ENCODE measurements around the gene STAC. TPM values are rescaled to one million over a fixed set of nuclear protein-coding genes. Genes with fewer than 3 reads are reported as not detected.

Gene STAC
- total and polyA plus RNA-seq, 2 donors (not counting 3 experiments of a cell fraction or from before 2014, with no cell fraction given), result 0.03 to 0.88 TPM

GRCh38 chr3:36482880-36483279 lies 102.6 kb downstream of the STAC start:
- FAIRE-seq (no peak), DNase-seq (ENCODE audit: low read depth, low spot score) (no peak)
- H3K4me1 ChIP-seq (ENCODE audit: control insufficient read depth, extremely low read depth, insufficient read depth, low read length), result no peaks in the 10 kb centered on the region
- H4K20me1 ChIP-seq (replicated peaks; ENCODE audit: control insufficient read depth, extremely low read depth, insufficient read depth, low read length), result no peaks in the 10 kb centered on the region
- H3K9me3 ChIP-seq (replicated peaks; ENCODE audit: control insufficient read depth, insufficient read depth, low read length), result peaks cover 2% of the 10 kb centered on the region
- dilution Hi-C loops (cut with MboI; ENCODE audit: extremely low pct_ligation_motif_present, low sequenced_read_pairs) (no loop called here), intact Hi-C loops (cut with micrococcal nuclease) (no loop called here)
- no TSS peak for BruUV-seq (replicated peaks)
- no peak overlapping the region for H3K4me2 ChIP-seq (ENCODE audit: insufficient read depth, low read length)
- ChIA-PET POLR2A (no interaction called here), CTCF (no interaction called here)
- H3K9me1 ChIP-seq (replicated peaks; ENCODE audit: control insufficient read depth, extremely low read depth, insufficient read depth, low read length), result no peaks in the 10 kb centered on the region
- no peak overlapping the region for H3K4me3 ChIP-seq (replicated peaks in 1 of 3; ENCODE audit: insufficient read depth in 1 of 3, low read depth in 1 of 3, low read length in 3 of 3)
- TF ChIP-seq POLR2AphosphoS5 (IDR thresholded peaks at IDR 0.05; ENCODE audit: insufficient read depth, low read depth, low read length) (no peak), POLR2A (IDR thresholded peaks at IDR 0.05; ENCODE audit: low read depth, low read length) (no peak), JUN (IDR thresholded peaks at IDR 0.05; ENCODE audit: borderline replicate concordance, insufficient read depth, insufficient read length, low read depth) (no peak), CTCF (IDR thresholded peaks at IDR 0.05; ENCODE audit: extremely low read depth in 1 of 2, insufficient read depth in 1 of 2, low read depth in 1 of 2, low read length in 2 of 2) (no peak), MYC (IDR thresholded peaks at IDR 0.05; ENCODE audit: low read depth, low read length) (no peak), GATA2 (IDR thresholded peaks at IDR 0.05; ENCODE audit: insufficient read depth, insufficient read length, low read depth, low read length) (no peak), MAX (IDR thresholded peaks at IDR 0.05; ENCODE audit: insufficient read depth, insufficient read length) (no peak), FOS (IDR thresholded peaks at IDR 0.05; ENCODE audit: borderline replicate concordance, insufficient read depth, low read length) (no peak), EZH2 (IDR thresholded peaks at IDR 0.05; ENCODE audit: borderline replicate concordance, low read depth, low read length, severe bottlenecking) (no peak)
- no peak overlapping the region for H2AFZ ChIP-seq (ENCODE audit: low read depth, low read length)
- no peak overlapping the region for H3K9ac ChIP-seq (replicated peaks; ENCODE audit: extremely low read depth, insufficient read depth, low read length)
- no peaks in the 10 kb centered on the region for H3K36me3 ChIP-seq (ENCODE audit: control insufficient read depth in 2 of 2, extremely low read depth in 1 of 2, insufficient read depth in 2 of 2, low read length in 2 of 2)
- H3K27me3 ChIP-seq (ENCODE audit: control insufficient read depth in 2 of 2, insufficient read depth in 2 of 2, low read length in 2 of 2), result no peaks in the 10 kb centered on the region
- H3K27ac ChIP-seq (ENCODE audit: insufficient read depth, low read depth, low read length), result no peak overlapping the region
- no peaks in the 10 kb centered on the region for H3K79me2 ChIP-seq (ENCODE audit: control insufficient read depth, insufficient read depth, low read length)

Data from endothelial cell of umbilical vein (primary cell).